Measurements from ENCODE around the gene R3HDM2.
"Not testable (repeated sequence)": the region's sequence is repeated elsewhere in the genome, so short reads cannot be mapped to it uniquely, and the experiment has no call there.

R3HDM2 gene

DNA sequence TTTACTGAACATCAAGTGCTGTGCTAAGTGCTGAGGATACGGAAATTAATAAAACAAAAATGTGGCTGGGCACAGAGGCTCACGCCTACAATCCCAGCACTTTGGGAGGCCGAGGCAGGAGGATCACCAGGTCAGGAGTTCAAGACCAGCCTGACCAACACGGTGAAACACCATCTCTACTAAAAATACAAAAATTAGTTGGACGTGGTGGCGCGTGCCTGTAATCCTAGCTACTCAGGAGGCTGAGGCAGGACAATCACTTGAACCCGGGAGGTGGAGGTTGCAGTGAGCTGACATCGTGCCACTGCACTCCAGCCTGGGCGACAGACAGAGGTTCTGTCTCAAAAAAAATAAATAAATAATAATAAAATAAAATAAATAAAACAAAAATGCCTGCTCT is 3.9 kb downstream of the R3HDM2 start:
- not testable (repeated sequence) for DNase-seq (ENCODE audit: low read depth in 2 of 2)

DNA sequence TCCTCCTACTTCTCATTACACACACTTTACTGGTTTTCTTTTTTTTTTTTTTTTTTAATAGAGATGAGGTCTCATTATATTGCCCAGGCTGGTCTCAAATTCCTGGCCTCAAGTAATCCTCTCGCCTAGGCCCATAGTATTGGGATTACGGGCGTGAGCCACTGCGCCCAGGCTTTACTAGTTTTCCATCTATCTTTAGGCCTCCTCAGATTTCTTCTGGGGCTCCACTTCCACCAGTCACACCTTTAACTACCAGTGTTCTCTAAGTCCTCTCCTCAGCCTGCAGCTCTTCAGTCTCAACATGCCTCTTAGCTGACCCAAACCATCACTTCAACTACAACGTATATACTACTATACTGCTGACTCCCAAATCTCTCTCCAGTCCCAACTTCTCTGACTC is 10.4 kb downstream of the R3HDM2 start:
- DNase-seq (ENCODE audit: low read depth in 2 of 2): no peak

DNA sequence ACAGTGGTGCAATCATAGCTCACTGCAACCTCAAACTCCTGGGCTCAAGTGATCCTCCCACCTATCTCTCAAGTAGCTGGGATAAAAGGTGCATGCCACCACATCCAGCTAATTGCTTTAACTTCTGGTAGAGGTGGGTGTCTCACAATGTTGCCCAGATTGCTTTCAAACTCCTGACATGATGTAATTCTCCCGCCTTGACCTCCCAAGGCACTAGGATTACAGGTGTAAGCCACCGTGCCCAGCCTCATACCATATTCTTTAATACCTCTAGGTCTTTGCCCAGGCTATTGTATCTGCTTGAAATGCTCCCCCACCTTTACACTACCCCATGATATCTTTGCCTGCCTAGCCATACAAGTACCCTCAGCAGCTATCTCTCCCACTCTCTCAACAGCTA is 11.3 kb downstream of the R3HDM2 start:
- no peak for DNase-seq (ENCODE audit: low read depth in 2 of 2)

DNA sequence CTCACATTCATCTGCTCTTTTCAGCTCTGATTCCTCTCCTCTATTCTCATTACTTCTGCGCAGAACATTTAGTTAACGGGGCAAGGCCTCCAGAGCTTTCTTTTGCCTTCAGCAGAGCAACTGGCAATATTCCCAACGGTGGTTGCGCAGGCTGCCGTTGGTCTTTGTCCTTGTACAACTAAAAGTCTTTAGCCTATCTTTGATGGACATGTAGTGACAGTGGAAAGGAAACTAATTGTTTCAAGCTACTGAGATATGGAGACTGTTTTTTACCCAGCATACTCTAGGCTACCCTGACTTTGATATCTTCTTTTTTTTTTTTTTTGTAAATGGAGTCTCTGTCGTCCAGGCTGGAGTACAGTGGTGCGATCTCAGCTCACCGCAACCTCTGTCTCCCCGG is 12.6 kb downstream of the R3HDM2 start:
- DNase-seq (ENCODE audit: low read depth in 2 of 2): no peak

DNA sequence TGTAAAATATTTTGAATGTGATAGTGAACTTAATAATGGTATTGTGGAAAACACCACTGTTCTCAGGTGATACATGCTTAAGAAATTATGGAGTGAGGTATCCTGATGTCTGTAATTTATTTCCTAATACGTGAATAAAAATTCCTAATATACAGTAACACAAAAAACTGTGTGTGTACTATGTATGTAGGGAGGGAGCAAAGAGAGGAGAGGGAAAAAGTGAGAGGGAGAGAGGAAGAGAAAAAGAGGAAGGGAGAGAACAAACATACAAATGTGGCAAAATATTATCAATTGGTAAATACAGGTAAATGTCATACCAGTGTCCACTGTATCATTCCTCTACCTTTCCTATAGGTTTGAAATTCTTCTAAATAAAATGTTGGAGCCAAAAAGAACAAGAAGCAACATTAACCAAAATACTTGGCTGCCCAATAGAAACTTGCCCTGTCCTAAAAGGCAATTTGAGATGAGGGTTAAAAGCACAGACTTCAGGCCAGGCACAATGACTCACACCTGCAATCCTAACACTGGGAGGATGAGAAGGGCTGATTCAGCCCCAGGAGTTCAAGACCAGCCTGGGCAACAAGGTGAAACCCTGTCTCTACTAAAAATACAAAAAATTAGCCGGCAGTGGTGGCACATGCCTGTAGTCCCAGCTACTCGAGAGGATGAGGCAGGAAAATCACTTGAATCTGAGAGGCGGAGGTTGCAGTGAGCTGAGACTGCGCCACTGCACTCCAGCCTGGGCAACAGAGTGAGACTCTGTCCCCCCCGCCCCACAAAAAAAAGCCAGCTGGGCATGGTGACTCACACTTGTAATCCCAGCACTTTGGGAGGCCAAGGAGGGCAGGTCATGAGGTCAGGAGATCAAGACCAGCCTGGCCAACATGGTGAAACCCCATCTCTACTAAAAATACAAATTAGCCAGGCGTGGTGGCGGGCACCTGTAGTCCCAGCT is 14.5 kb downstream of the R3HDM2 start:
- DNase-seq (ENCODE audit: low read depth in 2 of 2): no peak

DNA sequence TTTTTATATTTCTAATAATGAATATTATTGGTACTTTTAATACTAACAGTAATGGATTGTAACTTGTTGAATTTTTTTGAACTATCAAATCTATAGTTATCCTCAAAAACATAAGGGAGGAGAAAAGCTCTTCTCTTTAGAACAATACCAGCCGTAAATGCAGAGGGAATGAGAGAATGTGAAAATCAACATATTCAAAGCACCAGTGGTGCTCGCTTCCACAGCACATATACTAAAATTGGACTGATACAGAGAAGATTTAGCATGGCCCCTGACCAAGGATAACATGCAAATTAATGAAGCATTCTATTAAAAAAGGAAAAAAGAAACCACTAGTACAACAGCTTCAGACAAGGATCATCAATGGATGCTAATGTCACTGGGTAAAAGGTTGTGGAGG is 15.8 kb downstream of the R3HDM2 start:
- DNase-seq (ENCODE audit: low read depth in 2 of 2): no peak

DNA sequence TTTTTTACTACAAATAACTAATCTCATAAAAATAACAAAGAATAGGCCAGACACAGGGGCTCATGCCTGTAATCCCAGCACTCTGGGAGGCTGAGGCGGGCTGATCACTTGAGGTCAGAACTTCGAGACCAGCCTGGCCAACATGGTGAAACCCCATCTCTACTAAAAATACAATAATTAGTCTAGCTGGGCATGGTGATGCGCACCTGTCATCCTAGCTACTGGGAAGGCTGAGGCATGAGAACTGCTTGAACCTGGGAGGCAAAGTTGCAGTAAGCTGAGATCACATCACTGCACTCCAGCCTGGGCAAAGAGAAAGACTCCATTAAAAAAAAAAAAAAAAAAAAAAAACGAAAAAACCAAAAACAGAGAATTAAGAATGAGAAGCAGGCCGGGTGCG is 16.7 kb downstream of the R3HDM2 start:
- DNase-seq (ENCODE audit: low read depth in 2 of 2): not testable (repeated sequence)

DNA sequence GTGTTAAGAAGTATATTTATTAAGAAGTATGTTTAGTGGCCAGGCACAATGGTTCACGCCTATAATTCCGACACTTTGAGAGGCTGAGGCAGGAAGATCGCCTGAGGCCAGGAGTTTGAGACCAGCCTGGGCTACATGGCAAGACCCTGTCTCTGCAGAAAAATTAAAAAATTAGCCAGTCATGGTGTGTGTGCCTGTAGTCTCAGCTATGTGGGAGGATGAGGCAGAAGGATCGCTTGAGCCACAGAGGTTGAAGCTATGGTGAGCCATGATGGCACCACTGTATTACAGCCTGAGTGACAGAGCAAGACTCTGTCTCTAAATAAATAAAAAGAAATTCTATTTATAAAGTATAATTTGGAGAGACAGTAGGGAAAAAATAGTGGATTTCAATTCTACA is 20.3 kb downstream of the R3HDM2 start:
- no peak for DNase-seq (ENCODE audit: low read depth in 2 of 2)

DNA sequence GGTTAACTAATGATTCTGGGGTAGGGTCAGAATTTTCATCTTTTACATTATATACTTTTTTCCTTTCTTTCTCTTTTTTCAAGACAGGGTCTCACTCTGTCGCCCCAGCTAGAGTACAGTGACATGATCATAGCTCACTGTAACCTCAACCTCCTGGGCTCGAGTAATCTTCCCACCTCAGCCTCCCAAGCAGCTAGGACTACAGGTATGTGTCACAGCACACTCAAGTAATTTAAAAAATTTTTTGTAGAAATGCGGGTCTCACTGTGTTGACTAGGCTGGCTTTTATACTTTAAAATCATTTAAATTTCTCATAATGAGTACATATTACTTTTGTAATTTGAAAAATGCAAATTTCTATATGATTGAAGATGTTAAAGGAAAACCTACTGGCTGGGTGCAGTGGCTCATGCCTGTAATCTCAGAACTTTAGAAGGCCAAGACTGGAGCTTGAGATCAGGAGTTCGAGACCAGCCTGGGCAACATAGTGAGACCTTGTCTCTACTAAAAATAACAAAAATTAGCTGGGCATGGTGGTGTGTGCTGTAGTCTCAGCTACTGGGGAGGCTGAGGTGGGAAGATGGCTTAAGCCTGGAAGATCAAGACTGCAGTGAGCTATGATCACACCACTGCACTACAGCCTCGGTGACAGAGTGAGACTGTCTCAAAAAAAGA is 25.7 kb downstream of the R3HDM2 start:
- no peak for DNase-seq (ENCODE audit: low read depth in 2 of 2)

DNA sequence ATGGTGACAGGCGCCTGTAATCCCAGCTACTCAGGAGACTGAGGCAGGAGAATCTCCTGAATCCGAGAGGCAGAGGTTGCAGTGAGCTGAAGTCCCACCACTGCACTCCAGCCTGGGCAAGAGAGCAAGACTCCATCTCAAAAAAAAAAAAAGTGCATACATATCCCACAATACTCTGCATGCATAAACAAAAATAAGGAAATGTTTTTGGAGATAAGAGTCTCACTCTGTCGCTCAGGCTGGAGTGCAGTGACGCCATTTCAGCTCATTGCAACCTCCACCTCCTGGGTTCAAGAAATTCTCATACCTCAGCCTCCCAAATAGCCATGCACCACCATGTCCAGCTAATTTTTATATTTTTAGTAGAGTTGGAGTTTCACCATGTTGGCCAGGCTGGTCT is 28.7 kb downstream of the R3HDM2 start:
- DNase-seq (ENCODE audit: low read depth in 2 of 2): not testable (repeated sequence)

DNA sequence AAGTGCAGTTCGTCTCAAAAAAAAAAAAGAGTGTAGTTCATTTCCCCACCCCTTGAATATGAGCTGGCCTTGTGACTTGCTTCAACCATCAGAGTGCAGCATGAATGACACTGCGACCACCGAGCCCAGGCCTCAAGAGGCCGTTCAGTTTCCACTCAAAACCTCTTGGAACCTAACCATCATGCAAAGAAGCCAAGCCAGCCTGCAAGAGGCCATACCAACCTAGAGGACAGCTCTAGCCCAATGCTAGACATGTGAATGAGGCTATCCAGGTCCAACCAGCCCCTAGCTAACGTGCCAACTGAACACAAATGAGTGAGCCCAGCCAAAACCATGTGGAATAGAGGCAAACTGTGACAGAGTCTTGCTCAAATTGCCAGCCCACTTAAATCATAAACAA is 29.7 kb downstream of the R3HDM2 start:
- no peak for DNase-seq (ENCODE audit: low read depth in 2 of 2)

DNA sequence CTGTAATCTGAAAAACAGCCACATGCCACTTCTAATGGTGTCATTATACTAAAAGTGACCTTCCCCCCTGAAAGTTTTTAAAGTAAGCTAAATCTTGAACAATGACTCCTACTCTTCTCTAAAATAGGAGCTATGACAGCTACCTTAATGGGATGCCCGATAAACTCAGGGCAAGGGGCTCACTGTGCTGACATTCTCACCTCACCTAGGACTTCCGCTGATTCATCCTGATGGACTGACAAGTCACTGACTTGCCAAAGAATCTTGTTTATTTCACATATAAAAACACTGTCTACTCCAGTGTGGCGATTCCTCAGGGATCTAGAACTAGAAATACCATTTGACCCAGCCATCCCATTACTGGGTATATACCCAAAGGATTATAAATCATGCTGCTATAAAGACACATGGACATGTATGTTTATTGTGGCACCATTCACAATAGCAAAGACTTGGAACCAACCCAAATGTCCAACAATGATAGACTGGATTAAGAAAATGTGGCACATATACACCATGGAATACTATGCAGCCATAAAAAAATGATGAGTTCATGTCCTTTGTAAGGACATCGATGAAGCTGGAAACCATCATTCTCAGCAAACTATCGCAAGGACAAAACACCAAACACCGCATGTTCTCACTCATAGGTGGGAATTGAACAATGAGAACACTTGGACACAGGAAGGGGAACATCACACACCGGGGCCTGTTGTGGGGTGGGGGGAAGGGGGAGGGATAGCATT is 31.0 kb downstream of the R3HDM2 start:
- not testable (repeated sequence) for DNase-seq (ENCODE audit: low read depth in 2 of 2)

DNA sequence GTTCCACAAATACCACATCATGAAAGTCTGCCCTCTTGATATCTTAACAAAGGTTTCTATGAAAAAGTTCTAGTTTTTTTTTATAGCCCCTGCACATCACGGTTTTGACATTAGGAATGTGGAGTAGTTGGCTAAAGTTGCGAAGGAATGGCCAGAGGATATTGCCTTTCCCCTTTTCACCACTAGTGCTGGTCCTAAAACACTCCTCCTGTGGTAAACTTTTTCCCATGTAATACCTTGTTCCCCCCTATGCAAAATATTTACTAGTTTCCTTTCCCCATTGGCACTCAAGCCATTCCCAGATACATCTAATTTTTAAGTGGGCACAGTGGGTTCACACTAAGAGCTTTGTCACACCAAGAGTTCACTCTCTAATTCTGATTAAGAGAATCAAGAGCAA is 33.4 kb downstream of the R3HDM2 start:
- no peak for DNase-seq (ENCODE audit: low read depth in 2 of 2)

DNA sequence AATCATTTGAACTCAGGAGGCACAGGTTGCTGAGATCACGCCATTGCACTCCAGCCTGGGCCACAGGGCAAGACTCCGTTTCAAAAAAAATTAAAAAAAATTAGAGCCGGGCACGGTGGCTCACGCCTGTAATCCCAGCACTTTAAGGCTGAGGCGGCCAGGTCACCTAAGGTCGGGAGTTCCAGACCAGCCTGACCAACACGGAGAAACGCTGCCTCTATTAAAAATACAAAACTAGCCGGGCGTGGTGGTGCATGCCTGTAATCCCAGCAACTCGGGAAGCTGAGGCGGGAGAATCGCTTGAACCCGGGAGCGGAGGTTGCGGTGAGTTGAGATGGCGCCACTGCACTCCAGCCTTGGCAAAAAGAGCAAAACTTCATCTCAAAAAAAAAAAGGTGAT is 35.7 kb downstream of the R3HDM2 start:
- DNase-seq (ENCODE audit: low read depth in 2 of 2): no peak

DNA sequence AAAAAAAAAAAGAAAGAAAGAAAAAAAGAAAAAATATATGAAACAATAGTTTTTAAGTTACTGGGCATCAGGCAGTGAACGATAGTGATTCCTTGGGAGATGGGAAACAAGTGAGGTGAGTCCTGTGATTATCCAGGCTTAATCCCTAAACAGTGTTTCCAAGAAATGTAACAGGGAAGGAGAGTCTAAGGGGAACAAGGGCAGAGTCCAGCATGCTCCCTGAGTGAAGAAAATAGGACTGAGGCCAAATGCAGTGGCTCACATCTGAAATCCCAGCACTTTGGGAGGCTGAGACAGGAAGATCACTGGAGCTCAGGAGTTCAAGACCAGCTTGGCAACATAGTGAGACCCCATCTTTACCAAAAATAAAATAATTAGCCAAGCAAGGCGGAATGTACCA is 40.7 kb downstream of the R3HDM2 start:
- no peak for DNase-seq (ENCODE audit: low read depth in 2 of 2)

DNA sequence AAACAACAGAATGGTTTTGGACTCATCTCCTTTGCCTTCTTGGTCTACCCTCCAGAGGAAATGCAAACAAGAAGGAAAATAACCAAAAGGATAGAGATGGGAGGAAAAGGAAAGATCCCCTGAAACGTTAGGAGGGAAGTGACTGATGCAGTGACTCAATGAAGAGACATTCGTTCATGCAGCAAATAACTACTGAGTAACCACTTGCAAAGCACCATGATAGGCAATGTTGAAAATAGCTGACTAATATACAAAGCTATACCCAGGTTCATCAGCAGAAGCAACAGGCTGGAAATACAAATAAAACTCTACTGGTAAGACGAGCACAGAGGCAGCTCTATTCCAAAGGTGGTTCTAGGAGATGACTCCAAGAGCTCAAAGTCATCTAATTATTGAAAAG is 41.8 kb downstream of the R3HDM2 start:
- DNase-seq (ENCODE audit: low read depth in 2 of 2): no peak

DNA sequence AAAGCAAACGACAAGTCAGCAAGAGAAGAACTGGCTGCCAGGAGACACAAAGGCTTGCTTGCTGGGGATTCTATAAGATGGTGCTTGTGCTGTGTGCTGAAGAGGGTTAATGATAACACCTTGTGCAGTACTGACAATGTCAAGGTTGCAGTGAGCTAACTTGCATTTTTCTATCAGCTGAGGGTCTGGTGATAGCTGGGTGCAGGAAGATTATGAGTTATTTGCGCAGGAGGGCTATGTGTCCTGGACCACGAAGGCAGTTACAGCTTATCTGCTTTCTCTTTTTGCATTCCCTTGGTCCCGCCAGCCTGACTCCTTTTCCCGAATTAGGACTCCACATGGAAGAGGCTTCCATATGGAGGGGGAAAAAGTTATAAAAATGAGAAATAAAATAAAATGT is 42.4 kb downstream of the R3HDM2 start:
- no peak for DNase-seq (ENCODE audit: low read depth in 2 of 2)

DNA sequence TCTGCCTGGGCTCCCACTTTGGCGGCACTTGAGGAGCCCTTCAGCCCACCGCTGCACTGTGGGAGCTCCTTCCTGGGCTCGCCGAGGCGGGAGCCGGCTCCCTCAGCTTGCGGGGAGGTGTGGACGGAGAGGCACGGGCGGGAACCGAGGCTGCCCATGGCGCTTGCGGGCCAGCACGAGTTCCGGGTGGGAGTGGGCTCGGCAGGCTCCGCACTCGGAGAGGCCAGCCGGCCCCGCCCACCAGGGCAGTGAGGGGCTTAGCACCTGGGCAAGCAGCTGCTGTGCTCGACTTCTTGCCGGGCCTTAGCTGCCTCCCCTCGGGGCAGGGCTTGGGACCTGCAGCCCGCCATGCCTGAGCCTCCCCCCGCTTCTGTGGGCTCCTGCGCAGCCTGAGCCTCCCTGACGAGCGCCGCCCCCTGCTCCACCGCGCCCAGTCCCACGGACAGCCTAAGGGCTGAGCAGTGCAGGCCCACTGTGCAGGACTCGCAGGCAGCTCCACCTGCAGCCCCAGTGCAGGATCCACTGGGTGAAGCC is 44.6 kb downstream of the R3HDM2 start:
- no peak for DNase-seq (ENCODE audit: low read depth in 2 of 2)

DNA sequence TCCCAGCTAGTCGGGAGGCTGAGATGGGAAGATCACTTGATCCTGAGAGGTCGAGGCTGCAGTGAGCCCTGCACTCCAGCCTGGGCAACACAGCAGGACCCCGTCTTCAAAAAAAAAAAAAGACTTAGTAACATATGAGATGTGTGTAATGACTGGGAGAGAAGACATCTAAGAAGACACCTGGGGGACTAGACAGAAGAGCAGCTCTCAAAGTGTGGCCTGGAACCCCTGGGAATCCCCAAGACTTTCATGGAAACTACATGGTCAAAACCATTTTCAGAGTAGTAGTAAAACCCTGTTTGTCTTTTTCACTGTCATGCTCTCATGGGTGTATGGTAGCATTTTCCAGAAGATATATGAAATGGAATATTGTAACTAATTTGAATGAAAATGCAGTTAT is 45.3 kb downstream of the R3HDM2 start:
- DNase-seq (ENCODE audit: low read depth in 2 of 2): no peak

DNA sequence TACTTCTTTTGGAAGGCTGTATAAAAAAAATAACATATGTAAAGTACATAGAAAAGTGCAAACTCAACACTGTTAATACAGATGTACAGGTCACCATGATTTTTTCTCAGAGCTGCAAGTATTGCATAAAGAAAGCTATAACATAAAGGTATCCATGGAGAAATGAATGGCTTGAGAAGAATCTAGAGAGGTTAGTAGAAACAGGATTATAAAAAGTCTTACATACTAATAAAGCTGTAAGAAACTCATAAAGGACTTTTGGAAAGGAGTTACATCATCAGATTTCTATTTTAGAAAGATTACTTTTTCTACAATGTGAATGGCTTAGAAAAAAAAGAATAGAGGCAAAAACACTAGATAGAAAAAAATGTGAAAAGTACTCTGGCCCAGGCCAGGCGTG is 46.4 kb downstream of the R3HDM2 start:
- no peak for DNase-seq (ENCODE audit: low read depth in 2 of 2)

DNA sequence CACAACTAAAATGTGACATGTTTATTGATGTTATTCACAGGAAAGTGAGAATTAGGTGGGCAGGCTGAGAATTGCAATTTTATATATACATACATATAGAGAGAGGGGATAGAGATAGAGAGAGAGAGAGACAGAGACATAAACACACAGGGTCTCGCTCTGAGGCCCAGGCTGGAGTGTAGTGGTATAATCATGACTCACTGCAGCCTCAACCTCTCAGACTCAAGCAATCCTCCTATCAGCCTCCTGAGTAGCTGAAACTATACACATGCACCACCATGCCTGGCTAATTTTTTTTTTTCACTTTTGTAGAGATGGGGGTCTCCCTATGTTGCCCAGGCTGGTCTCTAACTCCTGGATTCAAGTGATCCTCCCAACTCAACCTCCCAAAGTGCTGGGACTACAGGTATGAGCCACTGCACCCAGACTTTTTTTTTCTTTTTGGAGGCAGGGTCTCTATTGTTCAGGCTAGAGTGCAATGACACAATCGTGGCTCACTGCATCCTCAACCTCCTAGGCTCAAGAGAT is 49.1 kb downstream of the R3HDM2 start:
- no peak for DNase-seq (ENCODE audit: low read depth in 2 of 2)

DNA sequence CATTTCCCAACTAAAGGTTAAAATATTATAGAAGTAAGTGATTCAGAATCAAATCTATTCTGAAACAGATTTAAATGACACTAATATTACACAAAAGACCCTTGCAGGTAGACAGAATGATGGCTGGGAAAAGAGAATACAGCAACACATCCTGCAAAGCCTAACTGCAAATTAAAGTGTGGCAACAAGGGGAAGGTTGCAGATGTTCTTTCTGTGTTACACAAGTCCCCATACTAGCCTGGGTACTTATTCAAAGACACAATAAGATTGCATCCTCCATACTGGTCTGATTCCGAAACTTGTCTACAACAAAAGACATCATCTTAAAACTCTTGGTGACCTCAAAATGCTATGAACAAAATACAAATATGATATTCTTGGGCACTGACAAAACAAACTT is 50.5 kb downstream of the R3HDM2 start:
- no peak for DNase-seq (ENCODE audit: low read depth in 2 of 2)

Data from stimulated activated CD8-positive, alpha-beta memory T cell treated with anti-CD3 and anti-CD28 coated beads, Interleukin-7, amount 100 ng/mL, for 1 hour (primary cell).